ENCODE results near the gene RCAN2. TPM values are rescaled to one million over a fixed set of nuclear protein-coding genes. Genes with fewer than 3 reads are reported as not detected.

Gene RCAN2
- total RNA-seq, 1 experiment from 2014 or later = not detected

GRCh38 chr6:46271107-46271506 is 220.1 kb downstream of the RCAN2 start:
- Histone ChIP-seq H3K9me3 (no peaks in the 10 kb centered on the region), H3K36me3 (ENCODE audit: control insufficient read depth, insufficient read depth, low read length) (no peaks in the 10 kb centered on the region), H3K4me1 (no peaks in the 10 kb centered on the region), H3K27me3 (replicated peaks; ENCODE audit: control insufficient read depth, insufficient read depth, low read length) (no peaks in the 10 kb centered on the region; the same call in 1 of the 2 replicates), H3K4me3 (ENCODE audit: low read depth, low read length) (no peak overlapping the region)
- intact Hi-C loops (cut with micrococcal nuclease; ENCODE audit: unreplicated experiment) = no loop called here
- POLR2A ChIA-PET = no interaction called here
- Mint-ChIP-seq H3K36me3 (ENCODE audit: insufficient read depth, unreplicated experiment) (no peaks in the 10 kb centered on the region), H3K4me3 (ENCODE audit: unreplicated experiment) (no peak overlapping the region), H3K27me3 (ENCODE audit: insufficient read depth, unreplicated experiment) (peaks cover 3% of the 10 kb centered on the region), H3K27ac (ENCODE audit: unreplicated experiment) (no peak overlapping the region), H3K4me1 (ENCODE audit: low read depth, unreplicated experiment) (no peaks in the 10 kb centered on the region), H3K9me3 (ENCODE audit: unreplicated experiment) (no peaks in the 10 kb centered on the region)
- no peak for DNase-seq
- no peak for TF ChIP-seq CTCF (IDR thresholded peaks at IDR 0.05; ENCODE audit: insufficient read depth in 1 of 2, low read depth in 1 of 2, low read length in 1 of 2, severe bottlenecking in 1 of 2, unreplicated experiment in 1 of 2)
- BruUV-seq (replicated peaks) = no TSS peak
- CTCF ChIA-PET = no interaction called here

GRCh38 chr6:46270336-46270735 is 220.9 kb downstream of the RCAN2 start:
- no peak for TF ChIP-seq CTCF (IDR thresholded peaks at IDR 0.05; ENCODE audit: insufficient read depth in 1 of 2, low read depth in 1 of 2, low read length in 1 of 2, severe bottlenecking in 1 of 2, unreplicated experiment in 1 of 2)

GRCh38 chr6:46269447-46270229 is 221.6 kb downstream of the RCAN2 start:
- Mint-ChIP-seq H3K9me3 (ENCODE audit: unreplicated experiment) (no peaks in the 10 kb centered on the region), H3K4me3 (ENCODE audit: unreplicated experiment) (no peak overlapping the region), H3K36me3 (ENCODE audit: insufficient read depth, unreplicated experiment) (no peaks in the 10 kb centered on the region), H3K27ac (ENCODE audit: unreplicated experiment) (no peak overlapping the region), H3K27me3 (ENCODE audit: insufficient read depth, unreplicated experiment) (peaks cover 7% of the 10 kb centered on the region), H3K4me1 (ENCODE audit: low read depth, unreplicated experiment) (no peaks in the 10 kb centered on the region)
- Histone ChIP-seq H3K4me1 (no peaks in the 10 kb centered on the region), H3K27me3 (replicated peaks; ENCODE audit: control insufficient read depth, insufficient read depth, low read length) (no peaks in the 10 kb centered on the region; the same call in 1 of the 2 replicates), H3K9me3 (no peaks in the 10 kb centered on the region), H3K4me3 (ENCODE audit: low read depth, low read length) (no peak overlapping the region), H3K36me3 (ENCODE audit: control insufficient read depth, insufficient read depth, low read length) (no peaks in the 10 kb centered on the region)
- intact Hi-C loops (cut with micrococcal nuclease; ENCODE audit: unreplicated experiment) = no loop called here
- ChIA-PET POLR2A (no interaction called here), CTCF (no interaction called here)
- TF ChIP-seq CTCF (IDR thresholded peaks at IDR 0.05; ENCODE audit: insufficient read depth in 1 of 2, low read depth in 1 of 2, low read length in 1 of 2, severe bottlenecking in 1 of 2, unreplicated experiment in 1 of 2) = no peak
- no TSS peak for BruUV-seq (replicated peaks)
- no peak for DNase-seq

More at GRCh38 chr6:46270336-46270735, 220.9 kb downstream of the RCAN2 start:
- Histone ChIP-seq H3K4me3 (ENCODE audit: low read depth, low read length) (no peak overlapping the region), H3K4me1 (no peaks in the 10 kb centered on the region), H3K27me3 (replicated peaks; ENCODE audit: control insufficient read depth, insufficient read depth, low read length) (no peaks in the 10 kb centered on the region; the same call in 1 of the 2 replicates), H3K9me3 (no peaks in the 10 kb centered on the region), H3K36me3 (ENCODE audit: control insufficient read depth, insufficient read depth, low read length) (no peaks in the 10 kb centered on the region)
- no peaks in the 10 kb centered on the region for H3K4me1 Mint-ChIP-seq (ENCODE audit: low read depth, unreplicated experiment)
- H3K36me3 Mint-ChIP-seq (ENCODE audit: insufficient read depth, unreplicated experiment) = no peaks in the 10 kb centered on the region
- H3K9me3 Mint-ChIP-seq (ENCODE audit: unreplicated experiment) = no peaks in the 10 kb centered on the region
- peaks cover 3% of the 10 kb centered on the region for H3K27me3 Mint-ChIP-seq (ENCODE audit: insufficient read depth, unreplicated experiment)
- no peak overlapping the region for H3K27ac Mint-ChIP-seq (ENCODE audit: unreplicated experiment)
- no peak overlapping the region for H3K4me3 Mint-ChIP-seq (ENCODE audit: unreplicated experiment)
- POLR2A ChIA-PET = no interaction called here
- CTCF ChIA-PET = no interaction called here
- intact Hi-C loops (cut with micrococcal nuclease; ENCODE audit: unreplicated experiment) = no loop called here
- no TSS peak for BruUV-seq (replicated peaks)
- DNase-seq = no peak

Data from Caco-2 (cell line).